Vagina (tissue), 2 donors: ENCODE results near the gene FLNB.

ENCODE experiments used
- POLR2A ChIP-seq, 2 donors: fragments of 450-650 bp; IDR thresholded peaks; one replicate each; pipeline ENCODE4 v1.6.1; 2017; ENCODE audit warnings: antibody characterized with exemption in 2 of 2, mild to moderate bottlenecking in 2 of 2, moderate library complexity in 2 of 2
- POLR2AphosphoS5 ChIP-seq, 2 donors: sonication (generic); formaldehyde crosslinking; IDR thresholded peaks; one replicate each; pipeline ENCODE4 v1.9.0; 2017; ENCODE audit warnings: antibody characterized with exemption in 2 of 2, mild to moderate bottlenecking in 2 of 2, low read depth in 1 of 2; ENCODE audit not compliant: insufficient read depth in 1 of 2
- TF ChIP-seq, protein P1 (sequence below), 3 experiments: fragments of 450-650 bp in 2 of 3; fragments of 200-600 bp in 1 of 3; sonication (generic) in 1 of 3; IDR thresholded peaks; one replicate each; pipeline ENCODE4 v1.5.1; 2017 to 2019; ENCODE audit warnings: antibody characterized with exemption in 3 of 3, mild to moderate bottlenecking in 2 of 3, moderate library complexity in 2 of 3

- TF ChIP-seq POLR2A (IDR thresholded peaks at IDR 0.05) (no peak), POLR2AphosphoS5 (IDR thresholded peaks at IDR 0.05; ENCODE audit: insufficient read depth in 1 of 2, low read depth in 1 of 2) (no peak)
- TF ChIP-seq, protein P1, sequence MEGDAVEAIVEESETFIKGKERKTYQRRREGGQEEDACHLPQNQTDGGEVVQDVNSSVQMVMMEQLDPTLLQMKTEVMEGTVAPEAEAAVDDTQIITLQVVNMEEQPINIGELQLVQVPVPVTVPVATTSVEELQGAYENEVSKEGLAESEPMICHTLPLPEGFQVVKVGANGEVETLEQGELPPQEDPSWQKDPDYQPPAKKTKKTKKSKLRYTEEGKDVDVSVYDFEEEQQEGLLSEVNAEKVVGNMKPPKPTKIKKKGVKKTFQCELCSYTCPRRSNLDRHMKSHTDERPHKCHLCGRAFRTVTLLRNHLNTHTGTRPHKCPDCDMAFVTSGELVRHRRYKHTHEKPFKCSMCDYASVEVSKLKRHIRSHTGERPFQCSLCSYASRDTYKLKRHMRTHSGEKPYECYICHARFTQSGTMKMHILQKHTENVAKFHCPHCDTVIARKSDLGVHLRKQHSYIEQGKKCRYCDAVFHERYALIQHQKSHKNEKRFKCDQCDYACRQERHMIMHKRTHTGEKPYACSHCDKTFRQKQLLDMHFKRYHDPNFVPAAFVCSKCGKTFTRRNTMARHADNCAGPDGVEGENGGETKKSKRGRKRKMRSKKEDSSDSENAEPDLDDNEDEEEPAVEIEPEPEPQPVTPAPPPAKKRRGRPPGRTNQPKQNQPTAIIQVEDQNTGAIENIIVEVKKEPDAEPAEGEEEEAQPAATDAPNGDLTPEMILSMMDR (IDR thresholded peaks at IDR 0.05): no peak
These were observed 10.9 kb downstream of the FLNB start for GRCh38 chr3:58018892-58019742.
